IMR-90 (cell line): ENCODE data around the gene SYP. TPM values are rescaled to one million over a fixed set of nuclear protein-coding genes. Genes with fewer than 3 reads are reported as not detected.

Experiments
- ATAC-seq: fragments of 200-7000 bp; cut with Tn5 transposase; 2 replicates; pipeline ENCODE4 v1.9.1; 2020; ENCODE audit warnings: low read depth, mild to moderate bottlenecking, moderate library complexity
- BruUV-seq: library from RNA; stranded (reverse); fragments of 400-500 nt; replicated peaks from 2 replicates; lab custom pipeline; 2021; lab: Mats Ljungman, UMichigan
- CTCF ChIA-PET: fragments of 300-600 bp; formaldehyde crosslinking; extraction: SDS; loops from one replicate; lab custom pipeline; 2021; ENCODE audit warnings: antibody characterized with exemption; lab: Yijun Ruan, JAX
- POLR2A ChIA-PET: fragments of 300-600 bp; sonication (Branson Sonifier 250); formaldehyde crosslinking; loops from one replicate; lab custom pipeline; 2022; ENCODE audit warnings: antibody characterized with exemption; ENCODE audit not compliant: unreplicated experiment; lab: Charles Lee
- DNase-seq: peaks from one replicate; pipeline ENCODE4 v3.0.0; 2013
- H2AFZ ChIP-seq: replicated peaks from 2 replicates; pipeline ENCODE3; 2013; ENCODE audit warnings: low read length, mild to moderate bottlenecking; ENCODE audit not compliant: poor library complexity
- H2AK5ac ChIP-seq: 2 replicates; pipeline ENCODE4 v1.6.1; 2013; ENCODE audit warnings: low read depth, low read length, inconsistent platforms
- H2AK9ac ChIP-seq: replicated peaks from 2 replicates; pipeline ENCODE3; 2013; ENCODE audit warnings: mild to moderate bottlenecking, low read depth, low read length, moderate library complexity; ENCODE audit not compliant: poor library complexity
- H2BK120ac ChIP-seq: 2 replicates; pipeline ENCODE4 v1.6.1; 2013; ENCODE audit warnings: low read depth, low read length, inconsistent platforms
- H2BK15ac ChIP-seq: 3 replicates; pipeline ENCODE4 v1.6.1; 2013; ENCODE audit warnings: low read depth, low read length, inconsistent platforms
- H2BK20ac ChIP-seq: 2 replicates; pipeline ENCODE4 v1.6.1; 2013; ENCODE audit warnings: low read depth, mild to moderate bottlenecking, inconsistent platforms, low read length, moderate library complexity
- H2BK5ac ChIP-seq: 2 replicates; pipeline ENCODE4 v1.6.1; 2013; ENCODE audit warnings: mild to moderate bottlenecking, low read depth, low read length, inconsistent platforms; ENCODE audit not compliant: poor library complexity, severe bottlenecking
- H3K14ac ChIP-seq: replicated peaks from 2 replicates; pipeline ENCODE4 v1.6.1; 2013; ENCODE audit warnings: low read depth, low read length, inconsistent platforms
- H3K18ac ChIP-seq: 2 replicates; pipeline ENCODE4 v1.6.1; 2013; ENCODE audit warnings: low read depth, low read length, control low read depth
- H3K23ac ChIP-seq: 2 replicates; pipeline ENCODE4 v1.6.1; 2013; ENCODE audit warnings: low read depth, low read length, inconsistent platforms
- H3K27ac ChIP-seq: 2 replicates; pipeline ENCODE4 v1.5.1; 2013; ENCODE audit warnings: mild to moderate bottlenecking, control low read depth, low read length; ENCODE audit not compliant: insufficient read depth
- H3K27me3 ChIP-seq: 2 replicates; pipeline ENCODE4 v1.6.1; 2013; ENCODE audit warnings: low read length; ENCODE audit not compliant: control insufficient read depth, insufficient read depth
- H3K36me3 ChIP-seq: 2 replicates; pipeline ENCODE4 v1.6.1; 2013; ENCODE audit warnings: low read length, mixed read lengths; ENCODE audit not compliant: control insufficient read depth, insufficient read depth
- H3K4ac ChIP-seq: 2 replicates; pipeline ENCODE4 v1.6.1; 2013; ENCODE audit warnings: low read depth, low read length, inconsistent platforms
- H3K4me1 ChIP-seq: 2 replicates; pipeline ENCODE4 v1.6.1; 2013; ENCODE audit warnings: low read length, mixed read lengths; ENCODE audit not compliant: control insufficient read depth, insufficient read depth
- H3K4me2 ChIP-seq: 2 replicates; pipeline ENCODE4 v1.6.1; 2013; ENCODE audit warnings: low read depth, mild to moderate bottlenecking, control low read depth, low read length, moderate library complexity
- H3K4me3 ChIP-seq: 2 replicates; pipeline ENCODE4 v1.5.1; 2013; ENCODE audit warnings: low read depth, mild to moderate bottlenecking, control low read depth, low read length, moderate library complexity; ENCODE audit not compliant: insufficient read depth
- H3K56ac ChIP-seq: 2 replicates; pipeline ENCODE4 v1.6.1; 2013; ENCODE audit warnings: low read length, inconsistent platforms; ENCODE audit not compliant: insufficient read depth; ENCODE audit errors: extremely low read depth
- H3K79me1 ChIP-seq, 2 experiments: 2 replicates each; pipeline ENCODE4 v1.6.1; 2013; ENCODE audit warnings: low read length in 2 of 2, inconsistent platforms in 1 of 2, low read depth in 1 of 2
- H3K9ac ChIP-seq: 2 replicates; pipeline ENCODE4 v1.6.1; 2013; ENCODE audit warnings: low read depth, low read length, control low read depth
- H3K9me1 ChIP-seq: 2 replicates; pipeline ENCODE4 v1.6.1; 2013; ENCODE audit warnings: low read length, inconsistent platforms; ENCODE audit not compliant: insufficient read depth
- H3K9me3 ChIP-seq: 2 replicates; pipeline ENCODE4 v1.6.1; 2013; ENCODE audit warnings: low read length; ENCODE audit not compliant: control insufficient read depth, insufficient read depth
- H4K20me1 ChIP-seq: 2 replicates; pipeline ENCODE4 v1.6.1; 2013; ENCODE audit warnings: low read length, inconsistent platforms; ENCODE audit not compliant: insufficient read depth
- H4K5ac ChIP-seq: 2 replicates; pipeline ENCODE4 v1.6.1; 2013; ENCODE audit warnings: mild to moderate bottlenecking, low read depth, low read length, control low read depth
- H4K8ac ChIP-seq, 2 experiments: 2 replicates each; pipeline ENCODE4 v1.6.1; 2013; ENCODE audit warnings: low read depth in 2 of 2, low read length in 2 of 2, control low read depth in 1 of 2, inconsistent platforms in 1 of 2
- H4K91ac ChIP-seq: 2 replicates; pipeline ENCODE4 v1.6.1; 2013; ENCODE audit warnings: low read depth, low read length, inconsistent platforms; ENCODE audit not compliant: insufficient read depth
- BHLHE40 ChIP-seq: fragments of 150-350 bp; IDR thresholded peaks from 2 replicates; pipeline ENCODE4 v1.6.1; 2016; ENCODE audit warnings: mild to moderate bottlenecking, low read depth, low read length
- CHD1 ChIP-seq: IDR thresholded peaks from 2 replicates; pipeline ENCODE4 v1.6.1; 2012; ENCODE audit warnings: low read depth, low read length, improper control_type of control experiment
- ELK1 ChIP-seq: fragments of 150-350 bp; IDR thresholded peaks from 2 replicates; pipeline ENCODE4 v1.6.1; 2016; ENCODE audit warnings: low read depth, mild to moderate bottlenecking, low read length, moderate library complexity, borderline replicate concordance
- FOS ChIP-seq: fragments of 150-350 bp; IDR thresholded peaks from 2 replicates; pipeline ENCODE4 v1.6.1; 2016; ENCODE audit warnings: low read depth, low read length
- MAFK ChIP-seq: IDR thresholded peaks from 2 replicates; pipeline ENCODE4 v1.6.1; 2012; ENCODE audit warnings: low read depth, low read length, improper control_type of control experiment
- RAD21 ChIP-seq: IDR thresholded peaks from 2 replicates; pipeline ENCODE4 v1.6.1; 2012; ENCODE audit warnings: low read length, improper control_type of control experiment
- RCOR1 ChIP-seq: IDR thresholded peaks from 2 replicates; pipeline ENCODE4 v1.6.1; 2012; ENCODE audit warnings: mild to moderate bottlenecking, low read length, improper control_type of control experiment; ENCODE audit not compliant: insufficient replicate concordance
- SMC3 ChIP-seq: fragments of 150-350 bp; IDR thresholded peaks from 2 replicates; pipeline ENCODE4 v1.6.1; 2016; ENCODE audit warnings: low read depth, mild to moderate bottlenecking, antibody characterized with exemption, low read length, moderate library complexity
- WGBS, 2 experiments: methylation state at CpG; one replicate each; pipeline versions ENCODE4 v1.1.5 to v1.1.7; 2013; ENCODE audit warnings: missing lambda C conversion rate in 2 of 2; ENCODE audit not compliant: insufficient read length in 1 of 2; ENCODE audit errors: extremely low coverage in 2 of 2; 5-methylcytosine and 5-hydroxymethylcytosine counted together
- dilution Hi-C: fragments of 300-500 bp; cut with HindIII; formaldehyde crosslinking; loops from one replicate; pipeline ENCODE4 v1.14.3; 2018; ENCODE audit warnings: low sequenced_read_pairs; ENCODE audit not compliant: unreplicated experiment
- in situ Hi-C: fragments of 300-500 bp; cut with MboI; formaldehyde crosslinking; loops from 3 replicates; pipeline ENCODE4 v1.14.3; 2019; ENCODE audit warnings: low sequenced_read_pairs, inconsistent platforms, mixed read lengths
- intact Hi-C: fragments of 100-400 bp; cut with micrococcal nuclease; formaldehyde crosslinking; loops from 2 replicates; pipeline ENCODE4 v1.10.0; 2022
- polyA plus RNA-seq, 3 experiments: library from polyadenylated mRNA; depleted of rRNA; stranded (reverse); fragments of >200 nt; gene quantifications; 2 replicates each; pipeline ENCODE4 v1.2.3, GENCODE V29; 2012; ENCODE audit warnings: low replicate concordance in 1 of 3
- total RNA-seq: library from RNA; depleted of rRNA; stranded (reverse); fragments of >200 nt; gene quantifications from 2 replicates; pipeline ENCODE4 v1.2.3, GENCODE V29; 2012

SYP gene
- total and polyA plus RNA-seq, 2 of the 4 experiments (the other 2 are of a cell fraction): under 0.01 to 0.05 TPM

- no peak overlapping the region for H3K14ac ChIP-seq
- no peak overlapping the region for H2BK20ac ChIP-seq
- no peaks in the 10 kb centered on the region; the same call in 1 of the 2 replicates for H3K9me3 ChIP-seq
- H3K27me3 ChIP-seq: peaks cover 2% of the 10 kb centered on the region
- H4K91ac ChIP-seq: no peak overlapping the region
- no peak overlapping the region for H4K5ac ChIP-seq
- no peak overlapping the region for H2AFZ ChIP-seq
- H4K20me1 ChIP-seq: no peaks in the 10 kb centered on the region
- no peak overlapping the region for H2BK15ac ChIP-seq
- no peaks in the 10 kb centered on the region for H3K79me1 ChIP-seq
- H3K18ac ChIP-seq: no peak overlapping the region
- H3K9me1 ChIP-seq: no peaks in the 10 kb centered on the region
- dilution Hi-C loops (no loop called here), in situ Hi-C loops (no loop called here), intact Hi-C loops (no loop called here)
- no peak overlapping the region for H3K4me2 ChIP-seq
- no peak overlapping the region for H3K4ac ChIP-seq
- no peak overlapping the region for H3K23ac ChIP-seq
- ATAC-seq (no peak), DNase-seq (no peak)
- BruUV-seq: no TSS peak
- H3K9ac ChIP-seq: no peak overlapping the region
- ChIA-PET POLR2A (no interaction called here), CTCF (no interaction called here)
- TF ChIP-seq ELK1: no peak
- TF ChIP-seq MAFK: no peak
- TF ChIP-seq SMC3: no peak
- TF ChIP-seq FOS: no peak
- no peak for TF ChIP-seq CHD1
- no peak for TF ChIP-seq BHLHE40
- no peak for TF ChIP-seq RAD21
- TF ChIP-seq RCOR1: no peak
- H4K8ac ChIP-seq: no peak overlapping the region
- H2AK9ac ChIP-seq: no peak overlapping the region
- H2AK5ac ChIP-seq: no peak overlapping the region
- H2BK120ac ChIP-seq: no peak overlapping the region
- whole genome bisulfite sequencing, 2 experiments: no CpG with 5 or more reads among the region's 2 CpGs
- no peaks in the 10 kb centered on the region for H3K4me1 ChIP-seq
- no peak overlapping the region for H3K4me3 ChIP-seq
- H3K27ac ChIP-seq: no peak overlapping the region
- H2BK5ac ChIP-seq: no peak overlapping the region
- no peaks in the 10 kb centered on the region for H3K36me3 ChIP-seq
- no peak overlapping the region for H3K56ac ChIP-seq
Measured at GRCh38 chrX:49221868-49222267, 21.9 kb upstream of the SYP start.
